Ectodermal cell (in vitro differentiated cells): ENCODE measurements around the gene CFAP300.

Source experiments
- H3K27ac ChIP-seq: 2 replicates; pipeline ENCODE4 v1.7.0; 2013; ENCODE audit warnings: mild to moderate bottlenecking, low read depth, low read length; ENCODE audit not compliant: insufficient read depth, poor library complexity, severe bottlenecking
- H3K27me3 ChIP-seq: 2 replicates; pipeline ENCODE4 v1.7.0; 2013; ENCODE audit warnings: mild to moderate bottlenecking, low read length; ENCODE audit not compliant: insufficient read depth, control insufficient read depth, poor library complexity, severe bottlenecking
- H3K36me3 ChIP-seq: one replicate; pipeline ENCODE4 v1.7.0; 2013; ENCODE audit warnings: low read length; ENCODE audit not compliant: control insufficient read depth, insufficient read depth
- H3K4me1 ChIP-seq: one replicate; pipeline ENCODE4 v1.7.0; 2013; ENCODE audit warnings: low read length; ENCODE audit not compliant: control insufficient read depth, insufficient read depth
- H3K4me3 ChIP-seq: 2 replicates; pipeline ENCODE4 v1.7.0; 2013; ENCODE audit warnings: low read depth, low read length, control low read depth; ENCODE audit not compliant: insufficient read depth
- H3K9me3 ChIP-seq: 2 replicates; pipeline ENCODE4 v1.7.0; 2013; ENCODE audit warnings: mild to moderate bottlenecking, low read length, moderate library complexity; ENCODE audit not compliant: control insufficient read depth
- WGBS, 2 experiments: methylation state at CpG; one replicate each; pipeline ENCODE4 v1.1.7; 2013; ENCODE audit warnings: missing lambda C conversion rate in 2 of 2; 5-methylcytosine and 5-hydroxymethylcytosine counted together

CFAP300 gene

DNA sequence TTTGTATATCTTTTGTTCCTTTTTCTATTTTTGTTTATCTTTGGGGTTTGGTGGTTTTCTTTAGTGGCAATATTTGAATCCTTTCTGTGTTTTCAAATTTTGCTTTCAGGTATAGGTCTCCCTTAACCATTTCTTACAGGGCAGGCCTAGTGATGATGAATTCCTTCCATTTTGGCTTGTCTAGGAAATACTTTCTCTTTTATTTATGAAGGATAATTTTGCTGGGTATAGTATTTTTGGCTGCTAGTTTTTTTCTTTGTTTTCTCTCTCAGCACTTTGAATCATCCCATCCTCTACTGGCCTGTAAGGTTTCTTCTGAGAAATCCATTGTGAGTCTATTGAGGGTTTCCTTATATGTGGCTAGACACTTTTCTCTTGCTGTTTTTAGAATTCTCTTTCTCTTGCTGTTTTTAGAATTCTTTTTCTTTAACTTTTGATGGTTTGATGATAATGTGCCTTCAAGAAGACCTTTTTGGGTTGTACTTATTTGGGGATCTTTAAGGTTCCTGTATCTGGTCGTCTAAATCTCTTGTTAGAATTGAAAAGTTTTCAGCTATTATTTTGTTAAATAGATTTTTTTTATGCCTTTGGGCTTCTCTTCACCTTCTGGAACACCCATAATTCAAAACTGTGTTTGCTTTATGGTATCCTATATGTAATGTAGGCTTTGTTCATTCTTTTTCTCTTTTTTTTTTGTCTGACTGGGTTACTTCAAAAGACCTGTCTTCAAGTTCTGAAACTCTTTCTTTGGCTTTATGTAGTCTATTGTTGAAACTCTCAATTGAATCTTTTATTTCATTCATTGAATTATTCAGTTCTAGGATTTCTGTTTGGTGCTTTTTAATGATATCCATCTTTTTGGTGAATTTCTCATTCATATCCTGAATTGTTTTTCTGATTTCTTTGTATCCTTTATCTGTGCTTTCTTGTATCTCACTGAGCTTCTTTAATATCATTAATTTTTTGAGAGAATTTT, 24.5 kb downstream of the CFAP300 start:
- WGBS, 2 experiments: 94% methylated on average over 1 of the region's 1 CpG; no CpG with 5 or more reads in 1 of the 2 experiments
- H3K27ac ChIP-seq: no peak overlapping the region
- H3K4me3 ChIP-seq: no peak overlapping the region
- no peaks in the 10 kb centered on the region for H3K4me1 ChIP-seq
- H3K36me3 ChIP-seq: no peaks in the 10 kb centered on the region
- H3K9me3 ChIP-seq: peaks cover 2% of the 10 kb centered on the region
- H3K27me3 ChIP-seq: no peaks in the 10 kb centered on the region

DNA sequence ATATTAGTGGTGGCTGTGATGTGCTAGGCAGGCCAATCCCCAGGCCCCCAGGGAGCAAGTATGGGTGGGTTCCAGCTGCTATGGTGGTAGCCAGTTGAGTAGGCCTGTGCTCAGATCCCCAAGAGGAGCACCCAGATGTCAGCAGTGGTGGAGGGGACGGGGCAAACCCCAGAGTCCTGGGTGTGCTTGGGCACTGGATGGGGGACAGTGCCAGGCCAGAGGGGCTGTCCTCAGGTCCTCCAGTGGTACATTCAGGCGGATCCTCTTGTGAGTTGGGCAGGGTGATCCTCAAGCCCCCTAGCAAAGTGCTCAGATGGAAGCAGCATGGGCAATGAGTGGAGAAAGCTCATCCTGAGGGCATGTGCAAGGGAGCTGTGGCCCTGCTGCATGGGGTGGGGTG, 26.0 kb downstream of the CFAP300 start:
- Histone ChIP-seq H3K27ac (no peak overlapping the region), H3K4me1 (no peaks in the 10 kb centered on the region), H3K27me3 (no peaks in the 10 kb centered on the region), H3K36me3 (no peaks in the 10 kb centered on the region), H3K9me3 (peaks cover 2% of the 10 kb centered on the region), H3K4me3 (no peak overlapping the region)
- 89 to 96% methylated on average over 2 of the region's 2 CpGs for WGBS, 2 experiments

DNA sequence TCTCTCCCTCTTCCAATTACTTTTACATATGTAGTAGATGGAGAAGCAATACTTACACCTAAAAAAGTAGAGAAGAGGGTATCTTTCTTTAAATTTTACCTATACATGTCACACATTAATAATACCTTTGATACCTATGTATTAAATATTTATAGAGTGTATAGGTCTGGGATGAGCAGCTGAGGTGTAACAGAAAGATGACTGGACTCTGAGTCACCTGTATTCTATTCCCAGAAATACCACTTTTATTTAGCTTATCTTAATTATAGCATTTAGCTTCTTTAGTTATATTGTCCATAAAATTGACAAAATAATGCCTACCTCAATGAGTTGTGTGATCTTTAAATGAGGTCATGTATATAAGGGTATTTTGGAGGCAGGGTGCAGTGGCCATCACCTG, 32.4 kb downstream of the CFAP300 start:
- Histone ChIP-seq H3K36me3 (no peaks in the 10 kb centered on the region), H3K4me3 (no peak overlapping the region), H3K27me3 (no peaks in the 10 kb centered on the region), H3K27ac (no peak overlapping the region), H3K4me1 (no peaks in the 10 kb centered on the region), H3K9me3 (peaks cover 2% of the 10 kb centered on the region)

DNA sequence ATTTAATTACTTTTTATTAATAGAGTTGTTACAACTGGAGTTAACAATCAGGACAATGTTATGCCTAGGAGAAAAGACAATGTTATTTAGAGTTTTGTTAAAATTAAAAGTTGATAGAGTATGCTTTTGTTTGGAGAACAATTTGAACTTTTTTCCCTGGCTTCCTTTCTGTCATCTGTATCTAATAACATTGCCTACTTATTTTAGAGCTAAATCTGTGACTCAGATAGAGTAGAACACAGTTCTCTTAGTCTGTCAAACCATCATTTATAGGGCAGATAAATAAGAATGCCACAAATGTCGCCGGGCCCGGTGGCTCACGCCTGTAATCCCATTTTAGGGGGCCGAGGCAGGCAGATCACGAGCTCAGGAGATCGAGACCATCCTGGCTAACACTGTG, 34.1 kb downstream of the CFAP300 start:
- Histone ChIP-seq H3K27ac (no peak overlapping the region), H3K4me1 (no peaks in the 10 kb centered on the region), H3K27me3 (no peaks in the 10 kb centered on the region), H3K36me3 (no peaks in the 10 kb centered on the region), H3K9me3 (no peaks in the 10 kb centered on the region), H3K4me3 (no peak overlapping the region)
- 94 to 96% methylated on average over 7 of the region's 7 CpGs for WGBS, 2 experiments

DNA sequence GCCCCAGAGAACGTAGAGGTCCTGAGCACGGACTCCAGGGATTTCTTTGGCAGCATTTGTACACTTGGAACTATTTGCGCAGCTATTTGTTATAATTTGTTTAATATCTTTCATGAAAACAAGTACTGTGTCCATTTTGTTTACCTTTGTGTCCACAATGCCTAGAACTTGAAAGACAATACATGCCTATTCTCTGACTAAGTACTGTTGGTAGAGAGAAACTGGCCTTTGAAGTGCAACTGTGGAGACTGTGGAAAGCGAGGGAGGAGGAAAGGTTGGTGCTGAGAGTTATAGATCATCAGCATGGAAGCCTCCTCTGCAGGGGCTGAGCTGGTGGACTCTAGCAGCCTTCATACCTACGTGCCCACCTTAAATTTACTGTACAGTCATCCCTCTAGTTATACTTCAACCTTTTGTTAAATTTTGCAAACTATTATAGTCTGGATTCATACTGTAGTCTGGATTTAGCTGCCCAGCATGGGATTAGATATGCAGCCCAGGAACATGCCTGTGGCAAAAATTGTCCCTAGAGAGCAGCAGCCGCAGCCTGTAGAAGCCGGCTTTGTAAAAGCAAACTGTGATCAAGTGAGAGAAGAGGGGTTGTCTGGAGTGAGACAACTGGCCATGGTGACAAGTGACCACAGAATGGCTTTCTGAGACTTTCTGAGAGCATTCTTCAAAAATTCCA, 38.8 kb downstream of the CFAP300 start:
- 95 to 96% methylated on average over 6 to 7 of the region's 7 CpGs for WGBS, 2 experiments
- Histone ChIP-seq H3K9me3 (no peaks in the 10 kb centered on the region), H3K4me3 (no peak overlapping the region), H3K4me1 (no peaks in the 10 kb centered on the region), H3K36me3 (no peaks in the 10 kb centered on the region), H3K27ac (no peak overlapping the region), H3K27me3 (no peaks in the 10 kb centered on the region)

DNA sequence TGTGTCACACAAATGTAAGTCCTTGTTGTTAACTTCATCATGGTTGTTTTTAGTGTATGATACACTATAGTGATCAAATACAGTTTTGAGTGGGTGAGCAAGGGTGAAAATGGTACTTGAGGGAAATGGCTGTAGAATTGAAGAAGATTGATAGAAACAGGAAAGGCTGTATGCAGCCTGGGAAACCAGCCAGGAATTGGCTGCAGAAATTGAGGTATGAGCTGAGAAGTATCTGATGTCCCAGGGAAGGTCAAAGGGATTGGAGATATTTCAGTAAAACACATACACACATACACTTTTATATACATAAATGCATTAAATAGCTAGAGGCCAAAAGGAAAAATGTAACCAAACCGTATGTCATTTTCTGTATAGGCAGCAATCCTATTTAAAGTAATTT, 49.9 kb downstream of the CFAP300 start:
- WGBS, 2 experiments: 82% methylated on average over 1 of the region's 1 CpG; no CpG with 5 or more reads in 1 of the 2 experiments
- Histone ChIP-seq H3K4me3 (no peak overlapping the region), H3K4me1 (no peaks in the 10 kb centered on the region), H3K27ac (no peak overlapping the region), H3K9me3 (no peaks in the 10 kb centered on the region), H3K27me3 (no peaks in the 10 kb centered on the region), H3K36me3 (no peaks in the 10 kb centered on the region)

DNA sequence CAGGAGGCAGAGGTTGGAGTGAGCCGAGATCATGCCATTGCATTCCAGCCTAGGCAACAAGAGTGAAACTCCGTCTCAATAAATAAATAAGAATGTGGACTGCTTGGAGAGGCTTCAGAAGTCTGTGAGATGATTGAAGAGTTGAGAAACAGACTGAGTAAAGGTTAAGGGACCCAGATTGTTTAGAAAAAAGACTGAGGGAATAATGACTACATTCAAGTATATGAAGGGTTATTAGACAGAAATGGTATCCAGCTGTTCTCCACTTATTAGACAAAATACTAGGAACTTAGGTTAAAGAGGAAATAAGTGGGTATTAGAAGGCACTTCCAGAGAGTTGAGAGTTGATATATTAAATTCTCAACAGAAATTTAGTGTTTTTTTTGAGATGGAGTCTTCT, 52.5 kb downstream of the CFAP300 start:
- no peaks in the 10 kb centered on the region for H3K9me3 ChIP-seq
- 87 to 97% methylated on average over 2 of the region's 2 CpGs for WGBS, 2 experiments
- H3K36me3 ChIP-seq: no peaks in the 10 kb centered on the region
- H3K27ac ChIP-seq: no peak overlapping the region
- H3K27me3 ChIP-seq: no peaks in the 10 kb centered on the region
- H3K4me3 ChIP-seq: no peak overlapping the region
- H3K4me1 ChIP-seq: no peaks in the 10 kb centered on the region

DNA sequence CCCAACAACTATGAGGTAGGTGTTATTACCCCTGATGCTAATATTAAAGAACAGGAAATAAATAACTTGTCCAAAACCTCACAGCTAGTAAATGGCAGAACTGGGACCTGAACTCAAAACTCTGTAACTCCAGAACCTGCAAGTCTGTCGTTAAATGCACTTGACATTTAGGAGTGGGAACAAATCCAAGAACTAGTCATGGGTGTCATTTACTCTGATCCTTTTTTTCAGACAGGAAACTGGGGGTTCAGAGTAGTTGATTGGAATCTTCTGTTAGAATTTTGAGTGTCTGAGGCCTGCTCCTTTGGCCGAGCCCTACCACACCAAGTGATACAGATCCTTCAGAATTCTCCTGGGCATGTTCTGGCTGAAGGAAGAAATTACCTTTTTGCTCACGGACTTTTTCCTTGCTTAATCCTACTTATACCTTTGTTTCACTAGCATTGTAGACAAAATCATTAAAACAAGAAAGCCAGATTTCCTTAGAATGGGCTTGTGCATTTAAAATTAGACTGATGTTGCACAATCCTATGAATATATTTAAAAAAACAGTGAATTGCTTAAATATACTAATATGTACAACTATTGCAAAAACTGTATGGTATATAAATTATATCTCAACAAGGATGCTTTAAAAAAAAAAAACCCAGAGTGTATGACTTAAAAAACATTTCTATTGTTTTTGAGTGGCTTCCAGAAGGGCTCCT, 61.6 kb downstream of the CFAP300 start:
- H3K4me3 ChIP-seq: no peak overlapping the region
- peaks cover 3% of the 10 kb centered on the region for H3K4me1 ChIP-seq
- 62 to 68% methylated on average over 3 of the region's 3 CpGs for WGBS, 2 experiments
- H3K27me3 ChIP-seq: peaks cover 8% of the 10 kb centered on the region
- H3K27ac ChIP-seq: no peak overlapping the region
- H3K36me3 ChIP-seq: no peaks in the 10 kb centered on the region
- no peaks in the 10 kb centered on the region for H3K9me3 ChIP-seq

DNA sequence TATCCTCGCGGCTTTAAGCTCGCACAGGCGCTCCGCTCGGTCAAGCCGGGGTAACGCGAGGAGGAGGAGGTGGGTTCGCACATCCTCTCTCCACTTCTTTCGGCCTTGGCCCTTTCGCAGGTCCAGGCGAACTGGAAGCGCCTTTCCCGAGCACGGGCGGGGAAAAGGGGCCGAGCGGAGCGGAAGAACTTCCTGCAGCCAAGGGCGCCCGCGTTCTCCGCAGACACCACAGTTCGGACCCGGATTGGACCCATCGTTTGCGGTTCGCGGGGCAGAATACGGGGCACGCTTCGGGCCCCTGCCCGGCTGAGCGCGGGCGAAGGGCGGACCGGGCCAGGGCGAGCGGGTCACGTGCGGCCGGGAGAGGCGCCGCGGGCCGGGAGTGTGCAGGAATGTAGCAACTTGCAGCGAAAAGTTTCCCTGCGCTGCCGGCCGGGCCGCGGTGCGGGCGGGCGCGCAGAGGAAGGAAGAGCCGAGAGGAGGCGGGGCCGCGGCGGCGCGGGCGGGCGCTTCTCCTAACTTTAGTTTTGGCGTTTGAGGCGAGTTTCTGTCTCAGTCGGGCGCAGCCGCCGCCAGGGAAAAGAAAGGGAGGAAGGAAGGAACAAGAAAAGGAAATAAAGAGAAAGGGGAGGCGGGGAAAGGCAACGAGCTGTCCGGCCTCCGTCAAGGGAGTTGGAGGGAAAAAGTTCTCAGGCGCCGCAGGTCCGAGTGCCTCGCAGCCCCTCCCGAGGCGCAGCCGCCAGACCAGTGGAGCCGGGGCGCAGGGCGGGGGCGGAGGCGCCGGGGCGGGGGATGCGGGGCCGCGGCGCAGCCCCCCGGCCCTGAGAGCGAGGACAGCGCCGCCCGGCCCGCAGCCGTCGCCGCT, 62.9 kb downstream of the CFAP300 start, which contains the start of gene YAP1:
YAP1 (plus strand) TSS at position 552 of the 865 bp plus-strand sequence. CDS start 402 bp downstream, outside the sequence.
- Histone ChIP-seq H3K4me3 (peak within 1 kb of the TSS; percentile 91), H3K27me3 (peaks cover 8% of the 10 kb centered on the region), H3K9me3 (no peaks in the 10 kb centered on the region), H3K36me3 (no peaks in the 10 kb centered on the region), H3K4me1 (peaks cover 13% of the 10 kb centered on the region), H3K27ac (peak within 1 kb of the TSS; percentile 97)
- WGBS, 2 experiments: 0% methylated on average over 104 of the region's 104 CpGs
